Natural killer cell (primary cell): ENCODE data around the gene NSG2. TPM values are rescaled to one million over a fixed set of nuclear protein-coding genes. Genes with fewer than 3 reads are reported as not detected.

ENCODE experiments used
- ATAC-seq, 3 donors: fragments of 150-1000 bp in 2 of 3; fragments of 200-7000 bp in 1 of 3; cut with Tn5 transposase; 1 replicate in 1 of 3; 2 replicates in 2 of 3; pipeline ENCODE4 v1.10.0; 2021; ENCODE audit warnings: mild to moderate bottlenecking in 2 of 3, moderate library complexity in 2 of 3
- DNase-seq, 2 donors: peaks; one replicate each; pipeline versions ENCODE4 v3.0.0 to v3.0.0-alpha.2; 2013 to 2021; ENCODE audit warnings: mixed read lengths in 1 of 2
- H3K27ac ChIP-seq: one replicate; pipeline ENCODE4 v1.5.1; 2013; ENCODE audit warnings: mild to moderate bottlenecking, low read length
- H3K27me3 ChIP-seq: one replicate; pipeline ENCODE4 v1.6.1; 2013; ENCODE audit warnings: low read length; ENCODE audit not compliant: control insufficient read depth, insufficient read depth
- H3K36me3 ChIP-seq: one replicate; pipeline ENCODE4 v1.6.1; 2013; ENCODE audit warnings: low read length; ENCODE audit not compliant: control insufficient read depth, insufficient read depth
- H3K4me1 ChIP-seq: one replicate; pipeline ENCODE4 v1.6.1; 2013; ENCODE audit warnings: low read length; ENCODE audit not compliant: control insufficient read depth, insufficient read depth
- H3K4me3 ChIP-seq: one replicate; pipeline ENCODE4 v1.5.1; 2013; ENCODE audit warnings: low read length
- H3K9me3 ChIP-seq: one replicate; pipeline ENCODE4 v1.6.1; 2013; ENCODE audit warnings: low read length; ENCODE audit not compliant: control insufficient read depth, insufficient read depth
- H3K27ac Mint-ChIP-seq, 2 donors: one replicate each; pipeline ENCODE4 v1.8.0; 2022; ENCODE audit warnings: mild to moderate bottlenecking in 2 of 2, mixed read lengths in 2 of 2, moderate library complexity in 1 of 2
- H3K27me3 Mint-ChIP-seq, 2 donors: one replicate each; pipeline ENCODE4 v1.8.0; 2022; ENCODE audit warnings: low read depth in 2 of 2, mixed read lengths in 2 of 2
- H3K36me3 Mint-ChIP-seq: one replicate; pipeline ENCODE4 v1.8.0; 2022; ENCODE audit warnings: mixed read lengths
- H3K4me1 Mint-ChIP-seq, 2 donors: one replicate each; pipeline ENCODE4 v1.8.0; 2022; ENCODE audit warnings: mixed read lengths in 2 of 2
- H3K4me3 Mint-ChIP-seq: one replicate; pipeline ENCODE4 v1.8.0; 2022; ENCODE audit warnings: mild to moderate bottlenecking, moderate library complexity, mixed read lengths
- H3K9me3 Mint-ChIP-seq, 2 donors: one replicate each; pipeline ENCODE4 v1.8.0; 2022; ENCODE audit warnings: mixed read lengths in 2 of 2
- WGBS: methylation state at CpG from one replicate; pipeline ENCODE4 v1.1.7; 2013; ENCODE audit warnings: missing lambda C conversion rate; ENCODE audit not compliant: insufficient coverage; 5-methylcytosine and 5-hydroxymethylcytosine counted together
- intact Hi-C: fragments of 100-400 bp; cut with micrococcal nuclease; formaldehyde crosslinking; loops from one replicate; pipeline ENCODE4 v1.14.2; 2022
- total RNA-seq, 4 donors: library from RNA; stranded (reverse); fragments of 120-200 nt in 1 of 4; gene quantifications; one replicate each; pipeline versions ENCODE4 v1.2.3 to v1.2.4, GENCODE V29; 2013 to 2022
- TF ChIP-seq, protein P1 (sequence below): fragments of 200-600 bp; IDR thresholded peaks from one replicate; pipeline ENCODE4 v1.8.0; 2022; ENCODE audit warnings: antibody characterized with exemption

Gene NSG2
- total RNA-seq, 3 donors from 2014 or later (not counting 1 experiment from before 2014, with no cell fraction given), result not detected

DNA sequence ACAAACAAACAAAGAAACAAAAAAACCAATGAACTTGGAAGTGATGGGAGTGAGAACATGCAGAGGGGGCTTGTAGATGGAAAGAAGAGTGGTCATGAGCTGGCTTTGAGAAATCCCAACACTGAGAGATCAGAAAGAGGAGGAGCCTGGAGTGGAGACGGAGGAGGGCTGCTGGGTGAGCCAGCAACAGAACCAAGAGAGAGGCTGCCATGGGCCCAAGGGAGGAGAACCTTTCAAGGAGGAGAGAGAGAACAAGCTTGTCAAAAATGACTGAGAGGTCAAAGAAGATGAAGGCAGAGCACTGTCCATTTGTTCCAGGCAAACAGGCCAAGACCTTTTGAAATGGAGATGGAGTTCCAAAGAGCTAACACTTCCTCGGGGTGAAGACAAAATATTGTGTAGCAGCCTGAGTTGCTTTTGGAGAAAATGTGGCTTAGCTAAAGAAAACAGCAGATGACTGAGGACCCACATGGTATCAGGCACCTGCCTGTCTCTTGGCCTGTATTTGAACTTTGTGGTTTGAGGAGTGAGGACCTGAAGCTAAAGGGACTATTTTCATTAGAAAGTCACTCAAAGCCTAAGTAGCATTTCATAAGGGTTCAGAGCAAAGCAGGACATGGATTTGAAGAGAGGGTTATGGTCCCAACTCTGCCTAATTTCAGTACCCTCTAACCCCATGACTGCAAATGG, 13.1 kb downstream of the NSG2 start:
- Histone ChIP-seq H3K4me1 (no peaks in the 10 kb centered on the region), H3K4me3 (no peak overlapping the region), H3K9me3 (no peaks in the 10 kb centered on the region), H3K27ac (no peak overlapping the region), H3K36me3 (no peaks in the 10 kb centered on the region), H3K27me3 (no peaks in the 10 kb centered on the region)
- Mint-ChIP-seq H3K9me3 (peaks cover 0 to 2% of the 10 kb centered on the region in 2 donors), H3K27me3 (peaks cover 17 to 23% of the 10 kb centered on the region in 2 donors), H3K4me3 (no peak overlapping the region), H3K36me3 (no peaks in the 10 kb centered on the region), H3K27ac (no peak overlapping the region), H3K4me1 (no peaks in the 10 kb centered on the region)
- DNase-seq, result no peak
- WGBS, result 75% methylated on average over 2 of the region's 2 CpGs
- no peak for ATAC-seq
- TF ChIP-seq, protein P1, sequence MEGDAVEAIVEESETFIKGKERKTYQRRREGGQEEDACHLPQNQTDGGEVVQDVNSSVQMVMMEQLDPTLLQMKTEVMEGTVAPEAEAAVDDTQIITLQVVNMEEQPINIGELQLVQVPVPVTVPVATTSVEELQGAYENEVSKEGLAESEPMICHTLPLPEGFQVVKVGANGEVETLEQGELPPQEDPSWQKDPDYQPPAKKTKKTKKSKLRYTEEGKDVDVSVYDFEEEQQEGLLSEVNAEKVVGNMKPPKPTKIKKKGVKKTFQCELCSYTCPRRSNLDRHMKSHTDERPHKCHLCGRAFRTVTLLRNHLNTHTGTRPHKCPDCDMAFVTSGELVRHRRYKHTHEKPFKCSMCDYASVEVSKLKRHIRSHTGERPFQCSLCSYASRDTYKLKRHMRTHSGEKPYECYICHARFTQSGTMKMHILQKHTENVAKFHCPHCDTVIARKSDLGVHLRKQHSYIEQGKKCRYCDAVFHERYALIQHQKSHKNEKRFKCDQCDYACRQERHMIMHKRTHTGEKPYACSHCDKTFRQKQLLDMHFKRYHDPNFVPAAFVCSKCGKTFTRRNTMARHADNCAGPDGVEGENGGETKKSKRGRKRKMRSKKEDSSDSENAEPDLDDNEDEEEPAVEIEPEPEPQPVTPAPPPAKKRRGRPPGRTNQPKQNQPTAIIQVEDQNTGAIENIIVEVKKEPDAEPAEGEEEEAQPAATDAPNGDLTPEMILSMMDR, result no peak
- intact Hi-C loops, result no loop called here

DNA sequence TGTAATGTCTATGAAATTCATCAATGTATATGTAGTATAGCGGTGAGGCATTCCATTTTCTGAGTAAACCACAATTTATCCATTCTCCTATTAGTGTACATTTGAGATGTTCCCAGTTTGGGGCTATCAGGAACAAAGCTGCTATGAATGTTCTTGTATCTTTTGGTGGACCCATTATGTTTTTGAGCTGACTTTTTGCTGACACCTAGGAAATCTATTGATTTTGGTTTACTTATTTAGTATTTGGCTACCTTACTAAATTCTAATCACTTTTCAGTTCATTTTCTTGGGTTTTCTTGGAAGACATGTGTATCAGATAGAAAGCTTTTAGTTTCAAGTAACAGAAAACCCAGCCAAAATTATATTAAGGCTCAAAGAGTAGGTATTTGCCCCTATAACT, 13.7 kb downstream of the NSG2 start:
- Histone ChIP-seq H3K4me1 (no peaks in the 10 kb centered on the region), H3K27ac (no peak overlapping the region), H3K27me3 (peaks cover 2% of the 10 kb centered on the region), H3K9me3 (no peaks in the 10 kb centered on the region), H3K36me3 (no peaks in the 10 kb centered on the region), H3K4me3 (no peak overlapping the region)
- DNase-seq (no peak), ATAC-seq (no peak)
- H3K9me3 Mint-ChIP-seq, result peaks cover 0 to 2% of the 10 kb centered on the region in 2 donors
- no peaks in the 10 kb centered on the region for H3K36me3 Mint-ChIP-seq
- H3K4me1 Mint-ChIP-seq, result no peaks in the 10 kb centered on the region
- intact Hi-C loops, result no loop called here
- H3K4me3 Mint-ChIP-seq, result no peak overlapping the region
- no peak overlapping the region for H3K27ac Mint-ChIP-seq
- TF ChIP-seq, protein P1, result no peak
- H3K27me3 Mint-ChIP-seq, result peaks cover 17 to 23% of the 10 kb centered on the region in 2 donors
- WGBS, result no CpG with 5 or more reads among the region's 1 CpG

DNA sequence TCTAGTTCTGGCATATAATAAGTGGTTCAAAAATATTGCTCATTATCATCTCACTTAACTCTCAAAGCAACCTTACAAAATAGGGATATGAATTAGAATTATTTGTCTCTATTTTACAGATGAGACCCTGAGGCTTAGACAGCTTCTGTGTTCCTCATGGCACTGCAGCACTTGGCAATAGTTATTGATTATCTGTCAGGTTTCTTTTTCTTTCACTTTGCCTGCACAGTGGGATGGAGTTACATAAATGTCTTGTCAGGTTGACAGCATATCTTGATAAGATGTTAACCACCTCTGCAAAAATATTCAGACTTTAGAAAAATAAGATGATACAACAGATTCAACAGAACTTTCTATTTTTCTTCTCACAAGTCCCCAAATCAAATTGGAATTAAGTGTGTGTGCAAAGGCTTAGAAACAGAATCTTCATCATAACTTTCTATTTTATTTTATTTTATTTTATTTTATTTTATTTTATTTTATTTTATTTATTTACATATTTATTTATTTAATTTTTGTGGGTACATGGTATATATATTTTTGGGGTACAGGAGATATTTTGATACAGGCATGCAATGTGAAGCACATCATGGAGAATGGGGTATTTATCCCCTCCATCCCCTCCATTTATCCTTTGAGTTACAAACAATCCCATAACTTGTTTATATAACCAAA, 17.7 kb downstream of the NSG2 start:
- H3K36me3 ChIP-seq, result no peaks in the 10 kb centered on the region
- H3K27ac ChIP-seq, result no peak overlapping the region
- peaks cover 2% of the 10 kb centered on the region for H3K27me3 ChIP-seq
- Mint-ChIP-seq H3K4me3 (no peak overlapping the region), H3K27me3 (peaks cover 6 to 30% of the 10 kb centered on the region in 2 donors), H3K4me1 (no peaks in the 10 kb centered on the region), H3K36me3 (no peaks in the 10 kb centered on the region), H3K9me3 (peaks cover 0 to 2% of the 10 kb centered on the region in 2 donors), H3K27ac (no peak overlapping the region)
- H3K4me3 ChIP-seq, result no peak overlapping the region
- intact Hi-C loops, result no loop called here
- DNase-seq (no peak), ATAC-seq (no peak)
- no peaks in the 10 kb centered on the region for H3K4me1 ChIP-seq
- TF ChIP-seq, protein P1, result no peak
- no peaks in the 10 kb centered on the region for H3K9me3 ChIP-seq
